Testis (tissue), 2 donors: ENCODE results near the gene IGFBP1.
"Not testable (repeated sequence)": the region's sequence is repeated elsewhere in the genome, so short reads cannot be mapped to it uniquely, and the experiment has no call there.

ENCODE experiments used
- CTCF ChIP-seq, 3 experiments: fragments of 450-650 bp in 2 of 3; fragments of 200-600 bp in 1 of 3; sonication (generic) in 1 of 3; IDR thresholded peaks; one replicate each; pipeline ENCODE4 v1.5.1; 2016 to 2019; ENCODE audit warnings: antibody characterized with exemption in 3 of 3, mild to moderate bottlenecking in 2 of 3, moderate library complexity in 1 of 3
- POLR2A ChIP-seq: fragments of 450-650 bp; IDR thresholded peaks from one replicate; pipeline ENCODE4 v1.6.1; 2017; ENCODE audit warnings: antibody characterized with exemption, mild to moderate bottlenecking, moderate library complexity

- TF ChIP-seq CTCF (IDR thresholded peaks at IDR 0.05); POLR2A: not testable (repeated sequence)
Measured at GRCh38 chr7:45841926-45842717, 46.2 kb upstream of the IGFBP1 start.
